ENCODE data around the gene PRDX1.

DNA sequence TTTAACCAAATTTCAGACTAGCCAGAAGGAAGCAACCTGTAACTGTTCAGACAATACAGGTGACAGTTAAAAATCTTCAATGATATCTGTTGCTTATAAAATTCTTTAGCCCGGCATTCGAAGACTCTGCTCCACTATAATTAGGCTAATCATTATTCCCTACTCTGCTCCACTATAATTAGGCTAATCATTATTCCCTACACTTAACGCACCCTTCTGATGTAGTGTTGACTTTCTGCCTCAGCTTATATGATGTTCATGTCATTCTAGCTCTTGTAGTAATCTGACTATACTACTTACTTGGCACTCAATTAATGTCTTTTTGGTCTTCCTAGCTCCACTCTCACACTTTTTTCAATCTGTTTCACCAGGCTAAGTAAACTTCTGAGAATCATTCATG, 44.0 kb downstream of the PRDX1 start:
- TF ChIP-seq, protein P1, sequence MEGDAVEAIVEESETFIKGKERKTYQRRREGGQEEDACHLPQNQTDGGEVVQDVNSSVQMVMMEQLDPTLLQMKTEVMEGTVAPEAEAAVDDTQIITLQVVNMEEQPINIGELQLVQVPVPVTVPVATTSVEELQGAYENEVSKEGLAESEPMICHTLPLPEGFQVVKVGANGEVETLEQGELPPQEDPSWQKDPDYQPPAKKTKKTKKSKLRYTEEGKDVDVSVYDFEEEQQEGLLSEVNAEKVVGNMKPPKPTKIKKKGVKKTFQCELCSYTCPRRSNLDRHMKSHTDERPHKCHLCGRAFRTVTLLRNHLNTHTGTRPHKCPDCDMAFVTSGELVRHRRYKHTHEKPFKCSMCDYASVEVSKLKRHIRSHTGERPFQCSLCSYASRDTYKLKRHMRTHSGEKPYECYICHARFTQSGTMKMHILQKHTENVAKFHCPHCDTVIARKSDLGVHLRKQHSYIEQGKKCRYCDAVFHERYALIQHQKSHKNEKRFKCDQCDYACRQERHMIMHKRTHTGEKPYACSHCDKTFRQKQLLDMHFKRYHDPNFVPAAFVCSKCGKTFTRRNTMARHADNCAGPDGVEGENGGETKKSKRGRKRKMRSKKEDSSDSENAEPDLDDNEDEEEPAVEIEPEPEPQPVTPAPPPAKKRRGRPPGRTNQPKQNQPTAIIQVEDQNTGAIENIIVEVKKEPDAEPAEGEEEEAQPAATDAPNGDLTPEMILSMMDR (IDR thresholded peaks at IDR 0.05) = no peak
- TF ChIP-seq POLR2A (IDR thresholded peaks at IDR 0.05) = no peak

All from right lobe of liver (tissue), 4 donors.